ENCODE results near the gene SLC30A1. TPM values are rescaled to one million over a fixed set of nuclear protein-coding genes. Genes with fewer than 3 reads are reported as not detected.

Gene SLC30A1
- total and polyA plus RNA-seq, 2 of the 8 experiments (the other 6 are each of a cell fraction or from before 2014, with no cell fraction given), result 4.5 to 14.0 TPM

DNA sequence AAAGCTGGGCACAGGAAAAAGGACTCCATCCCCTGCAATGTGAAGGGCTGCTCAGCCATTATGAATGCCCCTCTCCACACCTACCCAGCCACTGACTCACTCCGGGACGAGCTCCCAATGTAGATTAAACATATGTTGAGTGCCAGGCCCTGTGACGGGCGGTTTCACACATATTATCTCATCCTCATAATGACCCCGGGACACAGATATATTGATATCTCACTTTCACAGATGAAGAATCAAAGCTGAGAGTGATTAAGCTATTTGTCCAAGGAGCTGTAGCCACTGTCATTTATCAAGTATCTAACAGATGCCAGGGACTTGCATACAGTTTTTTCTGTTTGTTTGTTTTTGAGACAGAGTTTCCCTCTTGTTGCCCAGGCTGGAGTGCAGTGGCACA, 35.0 kb upstream of the SLC30A1 start:
- Histone ChIP-seq H4K8ac (ENCODE audit: extremely low read depth, insufficient read depth, low read length) (no peak overlapping the region), H3K79me1 (ENCODE audit: low read depth, low read length) (no peaks in the 10 kb centered on the region), H3K4me3 (ENCODE audit: extremely low read depth in 1 of 4, insufficient read depth in 2 of 4, low read depth in 3 of 4, low read length in 4 of 4) (no peak overlapping the region), H3K79me2 (ENCODE audit: control insufficient read depth in 1 of 2, insufficient read depth in 2 of 2, low read length in 2 of 2) (no peaks in the 10 kb centered on the region), H3K14ac (ENCODE audit: insufficient read length) (no peak overlapping the region), H3K23ac (ENCODE audit: insufficient read length) (no peak overlapping the region), H3K4me2 (ENCODE audit: insufficient read depth in 1 of 2, low read depth in 2 of 2, low read length in 2 of 2) (no peak overlapping the region), H3K18ac (ENCODE audit: extremely low read depth, low read length) (no peak overlapping the region), H3K9ac (replicated peaks in 1 of 4; ENCODE audit: extremely low read depth in 1 of 4, low read depth in 3 of 4, low read length in 3 of 4) (no peak overlapping the region), H3K9me3 (ENCODE audit: insufficient read depth in 2 of 2, low read depth in 1 of 2, low read length in 1 of 2) (no peaks in the 10 kb centered on the region), H2AK5ac (ENCODE audit: low read depth, low read length) (no peak overlapping the region), H3K27ac (ENCODE audit: low read depth, low read length) (no peak overlapping the region), H3K4ac (replicated peaks; ENCODE audit: insufficient read length, low read depth, low read length) (no peak overlapping the region), H3K36me3 (ENCODE audit: control insufficient read depth in 2 of 4, insufficient read depth in 4 of 4, low read length in 3 of 4) (no peaks in the 10 kb centered on the region), H3K27me3 (replicated peaks in 1 of 4; ENCODE audit: control insufficient read depth in 3 of 4, extremely low read depth in 1 of 4, insufficient read depth in 3 of 4, low read length in 3 of 4) (no peaks in the 10 kb centered on the region), H4K91ac (replicated peaks; ENCODE audit: insufficient read length, low read length) (no peak overlapping the region), H3K56ac (replicated peaks; ENCODE audit: insufficient read length, low read depth, low read length) (no peak overlapping the region), H4K5ac (ENCODE audit: insufficient read length, low read depth, low read length) (no peak overlapping the region), H2AFZ (ENCODE audit: low read length) (no peak overlapping the region), H2BK20ac (ENCODE audit: low read length) (no peak overlapping the region), H3K23me2 (ENCODE audit: low read depth, low read length) (no peaks in the 10 kb centered on the region), H2BK120ac (replicated peaks; ENCODE audit: low read depth, low read length) (no peak overlapping the region), H2BK12ac (ENCODE audit: low read depth, low read length) (no peak overlapping the region), H3K4me1 (replicated peaks in 1 of 4; ENCODE audit: control insufficient read depth in 3 of 4, insufficient read depth in 4 of 4, low read length in 3 of 4) (no peaks in the 10 kb centered on the region; a peak in 2 of 7 replicates), H4K20me1 (replicated peaks in 1 of 2; ENCODE audit: control insufficient read depth in 1 of 2, insufficient read depth in 2 of 2, low read length in 2 of 2) (no peaks in the 10 kb centered on the region), H2BK15ac (ENCODE audit: low read length) (no peak overlapping the region), H2BK5ac (ENCODE audit: low read depth, low read length) (no peak overlapping the region)
- FAIRE-seq (no peak), DNase-seq (ENCODE audit: low read depth in 1 of 2, low spot score in 2 of 2) (no peak)
- CTCF ChIA-PET (ENCODE audit: partially characterized antibody), result interaction anchor here (0.8 to 1.8 kb wide), 5 partner anchors 14 to 101 kb away, joined by 3 to 5 read pairs (median 3); no protein-coding TSS in a partner anchor
- TF ChIP-seq RAD21 (IDR thresholded peaks at IDR 0.05 in 1 of 2, conservative IDR thresholded peaks at IDR 0.05 in 1 of 2; ENCODE audit: low read depth in 2 of 2, low read length in 2 of 2), result no peak
- no peak for TF ChIP-seq SP4 (IDR thresholded peaks at IDR 0.05; ENCODE audit: low read length)
- no peak for TF ChIP-seq GTF2F1 (IDR thresholded peaks at IDR 0.05; ENCODE audit: borderline replicate concordance, low read depth, low read length)
- no peak for TF ChIP-seq CHD1 (IDR thresholded peaks at IDR 0.05; ENCODE audit: low read depth, low read length)
- TF ChIP-seq ASH2L (IDR thresholded peaks at IDR 0.05; ENCODE audit: low read length), result no peak
- no peak for TF ChIP-seq EGR1 (IDR thresholded peaks at IDR 0.05; ENCODE audit: borderline replicate concordance, low read depth, low read length)
- TF ChIP-seq BRCA1 (IDR thresholded peaks at IDR 0.05; ENCODE audit: low read depth, low read length), result no peak
- no peak for TF ChIP-seq TAF7 (optimal IDR thresholded peaks at IDR 0.05; ENCODE audit: borderline replicate concordance, low read depth, low read length)
- no peak for TF ChIP-seq RNF2 (IDR thresholded peaks at IDR 0.05; ENCODE audit: borderline replicate concordance, low read depth, low read length, missing control alignments, poor library complexity, severe bottlenecking)
- TF ChIP-seq CBX5 (IDR thresholded peaks at IDR 0.05; ENCODE audit: low read depth, low read length), result no peak
- TF ChIP-seq TCF12 (IDR thresholded peaks at IDR 0.05; ENCODE audit: low read depth, low read length), result no peak
- no peak for TF ChIP-seq JUND (IDR thresholded peaks at IDR 0.05; ENCODE audit: low read length)
- POLR2A ChIA-PET (ENCODE audit: partially characterized antibody), result no interaction called here
- WGBS, 2 experiments (ENCODE audit: extremely low coverage in 1 of 2, insufficient coverage in 1 of 2, insufficient read length in 1 of 2, insufficient replicate concordance in 2 of 2, low coverage in 1 of 2, low lambda C conversion rate in 2 of 2, missing lambda C conversion rate in 1 of 2), result 99% methylated on average over 5 of the region's 5 CpGs; no CpG with 5 or more reads in 1 of the 2 experiments
